NCI-H128 (cell line): ENCODE data around the gene MYO18A.
"Not testable (repeated sequence)": the region's sequence is repeated elsewhere in the genome, so short reads cannot be mapped to it uniquely, and the experiment has no call there.

Experiments
- DNase-seq: peaks from one replicate; lab custom pipeline; 2025; ENCODE audit not compliant: unreplicated experiment; lab: John Stamatoyannopoulos, UW

Gene MYO18A

GRCh38 chr17:29148790-29149430 lies 31.3 kb downstream of the MYO18A start:
- DNase-seq: peak; percentile 40

GRCh38 chr17:29148257-29148789 lies 31.9 kb downstream of the MYO18A start:
- no peak for DNase-seq

- DNase-seq: no peak
Observed at GRCh38 chr17:29147682-29148081, 32.5 kb downstream of the MYO18A start.

- not testable (repeated sequence) for DNase-seq
Observed at GRCh38 chr17:29147228-29147627, 33.0 kb downstream of the MYO18A start.

GRCh38 chr17:29146369-29146972 lies 33.7 kb downstream of the MYO18A start:
- DNase-seq: no peak

- DNase-seq: peak; percentile 5
Observed at GRCh38 chr17:29145289-29146073, 34.7 kb downstream of the MYO18A start.

GRCh38 chr17:29143894-29144293 lies 36.3 kb downstream of the MYO18A start:
- no peak for DNase-seq

- DNase-seq: no peak
Observed at GRCh38 chr17:29141514-29141876, 38.7 kb downstream of the MYO18A start.

GRCh38 chr17:29140631-29141513 lies 39.3 kb downstream of the MYO18A start:
- no peak for DNase-seq

- no peak for DNase-seq
Observed at GRCh38 chr17:29140051-29140621, 40.1 kb downstream of the MYO18A start.

- no peak for DNase-seq
Observed at GRCh38 chr17:29138971-29139691, 41.1 kb downstream of the MYO18A start.

GRCh38 chr17:29138184-29138955 lies 41.8 kb downstream of the MYO18A start:
- no peak for DNase-seq

- no peak for DNase-seq
Observed at GRCh38 chr17:29136998-29137730, 43.0 kb downstream of the MYO18A start.

GRCh38 chr17:29135464-29135863 lies 44.7 kb downstream of the MYO18A start:
- DNase-seq: no peak

- DNase-seq: no peak
Observed at GRCh38 chr17:29133121-29133713, 47.0 kb downstream of the MYO18A start.

GRCh38 chr17:29131814-29132682 lies 48.1 kb downstream of the MYO18A start:
- no peak for DNase-seq

- DNase-seq: no peak
Observed at GRCh38 chr17:29129731-29130130, 50.5 kb downstream of the MYO18A start.
